NCI-H2107 treated with DMSO at 0.1 percent for 48 hours (cell line): ENCODE results near the gene CARD19.

Experiments used
- DNase-seq: peaks from one replicate; lab custom pipeline; 2025; ENCODE audit not compliant: unreplicated experiment; lab: John Stamatoyannopoulos, UW

The CARD19 gene, protein sequence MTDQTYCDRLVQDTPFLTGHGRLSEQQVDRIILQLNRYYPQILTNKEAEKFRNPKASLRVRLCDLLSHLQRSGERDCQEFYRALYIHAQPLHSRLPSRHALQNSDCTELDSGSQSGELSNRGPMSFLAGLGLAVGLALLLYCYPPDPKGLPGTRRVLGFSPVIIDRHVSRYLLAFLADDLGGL

DNA sequence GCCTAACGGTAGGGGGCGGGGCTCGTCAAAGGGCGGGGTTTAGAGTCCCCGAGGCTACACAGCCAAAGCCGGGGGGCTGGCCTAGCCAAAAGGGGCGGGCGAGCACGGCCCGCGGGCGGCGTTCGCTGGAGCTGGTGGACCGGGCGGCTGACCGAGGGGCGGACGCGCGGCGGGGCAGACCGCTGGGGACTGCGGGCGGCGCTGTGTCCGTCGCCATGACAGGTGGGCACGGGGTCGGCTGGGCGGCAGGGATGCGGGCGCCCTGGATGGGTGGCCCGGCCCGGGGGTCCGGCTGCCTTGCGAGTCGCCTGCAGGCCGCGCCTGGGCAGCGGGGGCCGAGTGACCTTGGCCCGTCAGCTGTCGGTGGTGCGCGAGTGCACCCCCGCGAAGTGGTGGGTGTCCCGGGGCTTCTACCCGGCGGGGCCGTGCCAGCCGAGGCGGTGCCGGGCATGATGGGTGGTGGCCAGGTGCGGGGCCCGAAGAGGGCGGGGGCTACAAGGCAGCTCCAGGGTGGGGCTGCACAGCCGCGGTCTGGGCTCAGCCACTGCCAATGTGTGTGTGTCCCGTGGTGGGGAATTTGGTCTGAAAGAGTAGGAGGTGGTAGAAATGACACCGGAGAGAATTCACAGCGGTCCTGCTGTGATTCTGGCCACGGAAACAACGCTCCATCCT, at the start of gene CARD19:
TSS of gene CARD19 (plus strand) at position 87 of the 672 bp plus-strand sequence. CDS start at position 216, 129 bp downstream.
- DNase-seq = no peak

GRCh38 chr9:93048566-93049448, 47.2 kb upstream of the CARD19 start:
- no peak for DNase-seq

- no peak for DNase-seq
Observed at GRCh38 chr9:93049491-93049890, 46.5 kb upstream of the CARD19 start.

GRCh38 chr9:93050231-93050630, 45.8 kb upstream of the CARD19 start:
- DNase-seq = no peak

- DNase-seq = no peak
Observed at GRCh38 chr9:93051680-93052089, 44.3 kb upstream of the CARD19 start.

GRCh38 chr9:93052791-93053540, 43.1 kb upstream of the CARD19 start:
- DNase-seq = no peak

DNA sequence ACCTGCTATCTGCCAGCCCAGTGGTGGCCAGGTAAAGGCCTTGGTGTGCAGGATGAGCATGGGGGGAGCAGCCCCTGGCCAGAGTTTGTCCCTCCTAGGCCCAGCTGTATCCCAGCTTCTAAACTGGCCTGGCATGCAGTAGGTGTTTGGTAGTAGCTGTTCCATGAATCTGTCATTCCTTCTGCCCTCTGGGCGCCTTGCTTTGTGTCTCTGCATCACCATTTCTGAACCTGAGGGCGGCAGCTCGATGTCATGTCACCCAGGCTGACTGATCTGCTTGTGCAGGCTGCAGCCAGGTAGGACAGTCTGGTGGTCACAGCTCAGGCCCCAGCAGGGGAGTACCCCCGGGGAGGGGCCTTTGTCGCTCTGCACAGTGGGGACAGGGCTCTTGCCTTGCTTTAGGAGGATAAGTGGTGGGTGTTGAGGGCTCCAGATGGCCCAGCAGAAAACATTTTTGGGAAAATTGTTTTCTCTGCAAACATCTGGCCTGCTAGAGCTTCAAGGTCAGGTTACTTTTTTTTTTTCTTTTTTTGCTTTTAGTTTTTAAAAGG, 42.2 kb upstream of the CARD19 start:
- DNase-seq = no peak

DNA sequence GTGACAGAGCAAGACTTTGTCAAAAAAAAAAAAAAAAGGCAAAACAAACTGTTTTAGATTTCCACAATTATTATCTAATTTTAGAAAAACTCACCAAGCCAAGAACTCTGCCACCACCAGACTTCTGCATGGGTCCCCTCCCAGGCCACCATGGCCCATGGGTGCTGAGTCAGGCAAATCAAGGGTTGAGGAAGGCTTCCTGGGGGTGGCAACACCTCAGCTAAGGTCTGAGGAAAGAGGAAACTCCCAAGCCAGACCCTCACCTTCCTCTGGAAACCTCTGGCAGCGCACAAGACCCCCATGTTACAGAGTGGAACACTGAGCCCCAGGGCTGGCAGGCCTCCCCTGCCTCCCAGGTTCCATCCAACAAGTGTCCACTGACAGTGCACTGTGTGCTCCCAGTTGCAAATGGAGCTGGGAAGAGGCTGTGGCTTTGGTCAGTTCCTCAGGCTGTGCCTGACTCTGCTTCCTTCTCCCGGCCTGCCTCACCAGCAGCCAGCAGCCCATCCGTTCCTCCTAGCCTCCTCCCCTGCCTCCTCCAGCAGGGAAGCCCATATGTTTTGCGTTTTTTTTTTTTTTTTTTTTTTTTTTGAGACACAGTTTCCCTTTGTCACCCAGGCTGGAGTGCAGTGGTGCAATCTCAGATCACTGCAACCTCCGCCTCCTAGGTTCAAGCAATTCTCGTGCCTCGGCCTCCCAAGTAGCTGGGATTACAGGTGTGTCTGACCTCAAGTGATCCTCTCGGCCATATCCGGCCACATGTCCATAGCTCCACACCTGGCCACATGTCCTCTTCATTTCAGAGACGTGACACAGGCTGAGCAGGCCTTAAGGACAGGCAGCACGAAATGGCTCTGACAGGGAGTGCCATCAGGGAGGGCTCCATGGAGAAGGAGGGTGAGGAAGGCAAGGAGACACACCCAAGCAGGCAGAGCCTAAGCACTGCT, 41.0 kb upstream of the CARD19 start:
- no peak for DNase-seq

GRCh38 chr9:93057042-93057702, 38.8 kb upstream of the CARD19 start:
- DNase-seq = no peak

DNA sequence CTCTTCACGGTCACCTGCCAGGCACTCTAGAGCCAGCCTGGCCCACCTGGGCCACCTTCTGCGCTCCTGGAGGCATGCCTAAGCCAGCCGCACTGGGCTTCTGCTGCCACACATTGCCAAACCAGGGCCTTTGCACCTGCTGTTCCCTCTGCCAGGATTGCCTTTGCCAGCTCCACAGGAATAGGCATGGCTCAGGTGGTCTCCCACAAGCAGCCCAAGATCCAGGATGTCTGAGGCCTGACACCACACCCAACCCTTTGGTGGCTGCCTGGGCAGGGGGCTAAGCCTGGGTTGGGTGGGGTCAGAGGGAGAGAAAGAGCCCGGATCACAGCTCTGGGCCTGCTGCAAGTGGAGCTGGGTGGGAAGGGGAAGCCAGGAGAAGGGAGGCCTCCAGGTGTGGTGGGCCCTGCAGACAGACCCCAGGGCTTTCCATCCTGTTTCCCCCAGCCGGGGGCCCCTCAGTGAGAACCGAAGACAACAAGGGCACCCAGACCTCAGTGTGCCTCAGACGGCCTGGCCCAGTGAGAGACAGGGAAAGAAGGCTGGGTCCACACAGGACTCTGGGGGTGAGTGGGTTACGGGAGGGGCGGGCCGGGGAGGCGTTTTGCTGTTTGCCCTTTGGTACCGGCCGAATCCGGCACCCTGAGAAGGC, 38.2 kb upstream of the CARD19 start:
- DNase-seq = no peak

GRCh38 chr9:93058355-93059010, 37.5 kb upstream of the CARD19 start, which contains the start of gene SUSD3:
TSS of gene SUSD3 (plus strand) at chr9:93058701. CDS start at chr9:93058743, 42 bp downstream.
- DNase-seq = no peak

DNA sequence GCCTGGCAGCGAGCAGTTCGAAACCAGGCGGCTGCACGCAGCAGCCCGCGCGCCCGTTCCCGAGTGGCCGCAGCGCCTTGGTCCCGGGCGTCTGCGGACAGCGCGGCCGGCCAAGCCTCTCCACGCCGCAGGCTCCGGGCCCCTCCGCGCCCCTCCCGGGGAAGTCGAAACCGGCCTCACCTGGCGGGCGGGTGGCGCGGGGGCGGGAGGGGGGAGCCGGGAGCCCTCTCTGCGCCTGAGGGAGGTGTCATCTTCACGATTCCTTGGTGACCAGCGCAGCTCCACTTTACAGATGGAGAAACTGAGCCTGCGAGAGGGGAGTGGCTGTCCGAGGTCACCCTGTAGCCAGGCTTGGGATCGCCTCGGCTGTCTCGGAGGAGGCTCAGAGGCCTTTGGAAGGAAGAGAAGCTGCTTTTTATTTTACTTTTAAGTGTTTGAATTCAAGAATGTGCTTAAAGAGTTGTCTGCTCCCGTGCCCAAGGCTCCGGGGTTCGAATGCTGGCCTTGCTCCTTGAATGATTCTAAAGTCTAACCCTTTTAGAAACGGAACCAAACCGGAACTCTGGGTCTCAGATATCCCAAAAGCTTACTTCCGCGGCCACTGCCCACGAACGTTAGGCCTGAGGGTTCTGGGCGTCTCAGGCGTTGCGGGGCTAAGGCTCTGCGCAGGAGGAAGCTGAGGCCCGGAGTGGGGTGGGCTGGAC, 36.9 kb upstream of the CARD19 start:
- no peak for DNase-seq

DNA sequence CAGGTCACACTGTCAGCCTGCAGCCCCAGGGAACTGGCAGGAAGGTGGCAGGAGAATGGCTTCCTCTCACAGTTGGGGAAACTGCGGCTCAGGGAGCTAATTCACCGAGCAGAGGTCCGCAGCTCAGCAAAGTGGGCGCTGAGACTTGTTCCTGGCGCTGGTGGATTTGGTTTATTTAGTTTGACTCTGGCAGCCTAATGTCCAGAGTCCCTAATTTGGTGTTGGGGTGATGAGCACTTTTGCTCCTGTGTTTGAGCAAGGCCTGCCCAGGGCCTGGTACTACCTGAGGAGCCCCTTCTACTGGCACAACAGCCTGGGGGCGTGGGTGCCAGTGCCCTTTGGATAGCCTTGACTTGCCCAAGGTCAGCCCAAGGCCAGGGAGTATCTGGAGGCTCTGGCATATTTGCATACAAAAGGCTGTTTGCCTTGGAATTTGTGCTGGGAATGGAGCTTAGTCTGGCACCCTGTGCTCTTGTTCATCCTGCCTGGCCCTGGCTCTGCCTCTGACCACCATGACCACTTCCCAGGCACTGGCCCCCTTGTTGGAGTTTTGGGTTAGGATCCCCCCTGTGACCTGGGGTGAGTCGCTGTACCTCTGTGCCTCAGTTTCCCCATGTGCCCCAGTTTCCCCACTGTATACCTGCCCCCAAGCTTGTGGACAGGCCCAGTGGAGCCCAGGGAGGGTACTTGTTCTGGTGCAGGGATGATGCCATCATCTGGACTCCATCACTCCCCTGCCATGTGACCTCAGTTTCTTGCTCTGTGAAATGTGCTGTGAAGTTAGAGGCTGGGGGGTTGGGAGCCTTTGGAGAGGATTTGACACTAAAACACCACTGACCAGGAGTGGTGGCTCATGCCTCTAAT, 36.1 kb upstream of the CARD19 start:
- DNase-seq = no peak

GRCh38 chr9:93060746-93061259, 35.2 kb upstream of the CARD19 start:
- no peak for DNase-seq

GRCh38 chr9:93061260-93061751, 34.7 kb upstream of the CARD19 start:
- DNase-seq = no peak
